ENCODE data around the gene UGP2. TPM values are rescaled to one million over a fixed set of nuclear protein-coding genes. Genes with fewer than 3 reads are reported as not detected.

UGP2 gene
- total RNA-seq, 2 donors from 2014 or later, result 204 to 209 TPM

GRCh38 chr2:63842149-63843061, 709 bp downstream of the UGP2 start:
- peak overlapping the region; percentile 99 for H3K27ac ChIP-seq
- H3K4me1 ChIP-seq, result peaks cover 0 to 44% of the 10 kb centered on the region in 2 donors
- H3K36me3 ChIP-seq, result no peaks in the 10 kb centered on the region
- H3K4me3 ChIP-seq, result peak overlapping the region; percentile 85 to 92
- no peaks in the 10 kb centered on the region for H3K9me3 ChIP-seq
- peak; percentile 62 for DNase-seq (ENCODE audit: low spot score)
- no peak for TF ChIP-seq CTCF (IDR thresholded peaks at IDR 0.05)
- H3K27me3 ChIP-seq, result no peaks in the 10 kb centered on the region

DNA sequence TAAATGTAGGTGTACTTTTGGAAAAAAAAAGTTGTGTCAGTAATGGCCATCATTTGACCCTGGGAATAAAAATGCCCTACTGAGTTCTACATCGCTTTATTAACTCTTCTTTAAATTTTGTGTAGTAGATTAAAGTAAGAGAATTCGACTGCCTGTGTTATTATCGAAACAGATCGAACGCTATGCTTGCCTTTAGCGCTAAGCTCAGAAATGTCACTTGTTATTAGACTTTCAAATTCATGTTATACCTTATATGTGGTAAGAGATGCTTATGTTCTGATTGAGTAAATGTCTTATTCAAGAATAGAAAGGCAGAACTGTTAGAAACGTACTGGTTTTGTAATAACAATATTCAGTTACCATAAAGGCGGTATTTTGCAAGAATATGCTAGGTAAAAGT, 1.4 kb downstream of the UGP2 start:
- Histone ChIP-seq H3K27ac (peak overlapping the region; percentile 99), H3K36me3 (no peaks in the 10 kb centered on the region), H3K4me1 (peaks cover 0 to 50% of the 10 kb centered on the region in 2 donors), H3K4me3 (peak overlapping the region; percentile 85 to 92), H3K9me3 (no peaks in the 10 kb centered on the region), H3K27me3 (no peaks in the 10 kb centered on the region)
- TF ChIP-seq CTCF (IDR thresholded peaks at IDR 0.05), result no peak
- DNase-seq (ENCODE audit: low spot score), result no peak

DNA sequence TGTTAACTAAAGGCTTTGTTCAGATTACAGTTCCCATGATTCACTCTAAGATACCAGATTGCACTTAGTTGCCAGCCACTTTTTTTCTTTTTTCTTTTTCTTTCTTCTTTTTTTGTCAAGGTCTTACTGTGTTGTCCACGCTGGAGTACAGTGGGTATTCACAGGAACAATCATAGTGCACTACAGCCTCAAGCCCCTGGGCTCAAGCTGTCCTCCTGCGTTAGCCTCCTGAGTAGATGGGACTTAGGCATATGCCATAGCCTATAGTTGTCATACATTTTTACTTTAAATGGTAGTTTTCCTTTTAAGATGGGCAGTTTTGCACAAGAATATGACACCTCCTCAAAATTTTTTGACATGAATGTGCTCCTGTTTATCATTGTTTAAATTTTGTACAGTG, 2.1 kb downstream of the UGP2 start:
- TF ChIP-seq CTCF (IDR thresholded peaks at IDR 0.05), result no peak
- no peaks in the 10 kb centered on the region for H3K9me3 ChIP-seq
- DNase-seq (ENCODE audit: low spot score), result no peak
- no peaks in the 10 kb centered on the region for H3K36me3 ChIP-seq
- H3K27ac ChIP-seq, result peak overlapping the region; percentile 27 to 99
- H3K27me3 ChIP-seq, result no peaks in the 10 kb centered on the region
- H3K4me3 ChIP-seq, result peak overlapping the region in 1 of 2 donors; percentile 85
- peaks cover 0 to 57% of the 10 kb centered on the region in 2 donors for H3K4me1 ChIP-seq

DNA sequence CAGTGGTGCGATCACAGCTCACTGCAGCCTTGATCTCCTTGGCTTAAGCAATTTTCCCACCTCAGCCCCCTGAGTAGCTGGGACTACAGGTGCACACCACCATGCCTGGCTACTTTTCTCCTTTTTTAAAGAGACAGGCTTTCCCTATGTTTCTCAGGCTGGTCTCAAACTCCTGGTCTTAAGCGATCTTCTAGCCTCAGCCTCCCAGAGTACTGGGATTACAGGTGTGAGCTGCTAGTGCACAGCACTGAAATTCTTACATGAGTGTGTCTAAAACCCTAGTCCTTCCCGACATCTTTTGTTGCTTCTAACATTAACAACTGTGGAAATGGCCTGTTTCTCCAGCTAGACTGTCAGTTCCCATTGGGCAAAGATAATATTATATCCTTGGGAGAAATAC, 2.9 kb downstream of the UGP2 start:
- Histone ChIP-seq H3K4me3 (peak overlapping the region; percentile 8 to 85), H3K36me3 (no peaks in the 10 kb centered on the region), H3K27ac (peak overlapping the region; percentile 41 to 99), H3K9me3 (no peaks in the 10 kb centered on the region), H3K27me3 (no peaks in the 10 kb centered on the region), H3K4me1 (peaks cover 0 to 65% of the 10 kb centered on the region in 2 donors)
- DNase-seq (ENCODE audit: low spot score), result no peak
- TF ChIP-seq CTCF (IDR thresholded peaks at IDR 0.05), result no peak

DNA sequence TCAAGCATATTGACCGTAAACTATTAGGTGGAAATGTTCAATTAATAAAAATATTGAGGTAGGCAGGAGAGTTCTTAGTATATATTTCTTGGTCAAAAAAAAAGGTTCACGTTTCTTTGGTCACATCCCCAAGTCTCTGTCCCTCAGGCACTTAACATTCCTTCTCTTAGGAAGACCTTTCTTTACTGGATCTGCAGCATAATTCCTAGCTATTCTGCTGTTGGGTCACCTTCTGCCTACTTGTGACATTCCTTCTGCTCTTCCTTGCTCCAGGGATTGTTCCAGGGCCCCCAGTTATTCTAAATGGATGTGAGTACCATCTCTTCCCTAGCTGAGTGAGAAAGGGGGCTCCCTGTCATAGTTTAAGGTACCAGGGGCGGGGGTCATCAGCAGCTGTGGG, 4.2 kb downstream of the UGP2 start:
- no peaks in the 10 kb centered on the region for H3K36me3 ChIP-seq
- no peak for DNase-seq (ENCODE audit: low spot score)
- peaks cover 0 to 70% of the 10 kb centered on the region in 2 donors for H3K4me1 ChIP-seq
- no peaks in the 10 kb centered on the region for H3K27me3 ChIP-seq
- TF ChIP-seq CTCF (IDR thresholded peaks at IDR 0.05), result no peak
- peak overlapping the region; percentile 32 to 99 for H3K27ac ChIP-seq
- no peaks in the 10 kb centered on the region for H3K9me3 ChIP-seq
- H3K4me3 ChIP-seq, result no peak overlapping the region
